Peyer's patch (tissue), 4 donors: ENCODE measurements around the gene ARSG.

Experiments used
- POLR2A ChIP-seq, 2 donors: fragments of 450-650 bp; IDR thresholded peaks; one replicate each; pipeline ENCODE4 v1.5.1; 2017; ENCODE audit warnings: antibody characterized with exemption in 2 of 2, mild to moderate bottlenecking in 2 of 2, moderate library complexity in 2 of 2
- TF ChIP-seq, protein P1 (sequence below), 6 experiments: fragments of 450-650 bp in 4 of 6; fragments of 200-600 bp in 2 of 6; sonication (generic) in 1 of 6; IDR thresholded peaks; one replicate each; pipeline ENCODE4 v1.5.1; 2017 to 2019; ENCODE audit warnings: antibody characterized with exemption in 6 of 6, mild to moderate bottlenecking in 3 of 6, moderate library complexity in 1 of 6

DNA sequence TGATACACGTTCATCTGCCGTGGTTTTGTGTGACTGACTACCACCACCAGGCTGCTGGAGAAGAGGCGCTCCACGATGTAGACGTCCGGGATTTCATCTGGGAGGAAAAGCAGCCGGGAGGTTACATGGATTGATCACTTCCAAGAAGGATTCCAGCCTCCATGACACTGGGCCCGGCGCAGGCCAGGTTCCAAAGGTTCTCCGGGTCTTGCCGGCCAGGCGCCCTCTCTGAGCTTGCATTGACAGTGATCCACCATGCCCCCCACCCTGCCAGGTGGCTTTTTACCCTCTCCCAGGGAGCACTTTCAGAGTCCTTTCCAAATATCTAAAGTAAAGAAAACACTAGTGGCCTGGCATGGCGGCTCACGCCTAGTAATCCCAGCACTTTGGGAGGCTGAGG, 159.5 kb downstream of the ARSG start:
- TF ChIP-seq, protein P1, sequence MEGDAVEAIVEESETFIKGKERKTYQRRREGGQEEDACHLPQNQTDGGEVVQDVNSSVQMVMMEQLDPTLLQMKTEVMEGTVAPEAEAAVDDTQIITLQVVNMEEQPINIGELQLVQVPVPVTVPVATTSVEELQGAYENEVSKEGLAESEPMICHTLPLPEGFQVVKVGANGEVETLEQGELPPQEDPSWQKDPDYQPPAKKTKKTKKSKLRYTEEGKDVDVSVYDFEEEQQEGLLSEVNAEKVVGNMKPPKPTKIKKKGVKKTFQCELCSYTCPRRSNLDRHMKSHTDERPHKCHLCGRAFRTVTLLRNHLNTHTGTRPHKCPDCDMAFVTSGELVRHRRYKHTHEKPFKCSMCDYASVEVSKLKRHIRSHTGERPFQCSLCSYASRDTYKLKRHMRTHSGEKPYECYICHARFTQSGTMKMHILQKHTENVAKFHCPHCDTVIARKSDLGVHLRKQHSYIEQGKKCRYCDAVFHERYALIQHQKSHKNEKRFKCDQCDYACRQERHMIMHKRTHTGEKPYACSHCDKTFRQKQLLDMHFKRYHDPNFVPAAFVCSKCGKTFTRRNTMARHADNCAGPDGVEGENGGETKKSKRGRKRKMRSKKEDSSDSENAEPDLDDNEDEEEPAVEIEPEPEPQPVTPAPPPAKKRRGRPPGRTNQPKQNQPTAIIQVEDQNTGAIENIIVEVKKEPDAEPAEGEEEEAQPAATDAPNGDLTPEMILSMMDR (IDR thresholded peaks at IDR 0.05), result no peak
- no peak for TF ChIP-seq POLR2A (IDR thresholded peaks at IDR 0.05)
